Motor neuron (in vitro differentiated cells): ENCODE measurements around the gene TLE7. TPM values are rescaled to one million over a fixed set of nuclear protein-coding genes. Genes with fewer than 3 reads are reported as not detected.

Source experiments
- total RNA-seq, 8 experiments: library from RNA; unstranded; fragments of 300-600 nt; gene quantifications; 2 replicates each; pipeline versions ENCODE4 v1.2.3 to v1.2.4, GENCODE V29; 2022

Gene TLE7
- total RNA-seq, 8 experiments from 2014 or later: 0.19 to 0.27 TPM; not detected in 6

Other genes with a start within 250 kb of the TLE7 start
- 10 to 100 TPM in 1 of 8 experiments, 1 to 10 TPM in 6, under 1 TPM in 1; 0.61 to 28.9 (median 5.3) TPM for gene HYDIN, start 211.3 kb downstream of the TLE7 start, total RNA-seq
- gene CMTR2, start 152.7 kb downstream of the TLE7 start, total RNA-seq: 10 to 100 TPM; 15.0 to 30.1 (median 17.3) TPM
- 10 to 100 TPM in 1 of 8 experiments, 1 to 10 TPM in 1, under 1 TPM in 4, not detected in 2; 0.33 to 13.5 (median 0.83) TPM for gene CALB2, start 83.3 kb downstream of the TLE7 start, total RNA-seq
- gene ZNF23, start 20.2 kb upstream of the TLE7 start, total RNA-seq: 10 to 100 TPM in 7 of 8 experiments, 1 to 10 TPM in 1; 9.5 to 23.8 (median 15.5) TPM
- 10 to 100 TPM in 2 of 8 experiments, 1 to 10 TPM in 6; 2.5 to 27.6 (median 8.1) TPM for gene ZNF19, start 47.3 kb upstream of the TLE7 start, total RNA-seq
- under 1 TPM in 6 of 8 experiments, not detected in 2; 0.05 to 0.51 (median 0.24) TPM for gene CHST4, start 84.4 kb upstream of the TLE7 start, total RNA-seq
- gene TAT, start 135.0 kb upstream of the TLE7 start, total RNA-seq: 1 to 10 TPM in 1 of 8 experiments, under 1 TPM in 7; 0.05 to 1.2 (median 0.25) TPM
- 1 to 10 TPM in 2 of 8 experiments, under 1 TPM in 6; 0.27 to 1.4 (median 0.59) TPM for gene MARVELD3, start 184.1 kb upstream of the TLE7 start, total RNA-seq